K562 (cell line): ENCODE measurements around the gene NES. TPM values are rescaled to one million over a fixed set of nuclear protein-coding genes. Genes with fewer than 3 reads are reported as not detected.
A peak's percentile ranks its signal among the peaks of the same experiment; 100 is the strongest.

ENCODE experiments used
- HDAC8 ChIP-seq: fragments of 450-650 bp; IDR thresholded peaks from 2 replicates; pipeline ENCODE4 v1.6.1; 2016; ENCODE audit warnings: mild to moderate bottlenecking, missing genetic modification characterization, moderate library complexity, missing compliant biosample characterization
- KDM4B ChIP-seq, 2 experiments: fragments of 450-650 bp in 1 of 2; sonication (generic) in 1 of 2; IDR thresholded peaks; 2 replicates each; pipeline ENCODE4 v1.6.1; 2016 to 2017; ENCODE audit warnings: borderline replicate concordance in 2 of 2, antibody characterized with exemption in 1 of 2, low read depth in 1 of 2, mild to moderate bottlenecking in 1 of 2
- OTX1 ChIP-seq: fragments of 450-650 bp; formaldehyde crosslinking; IDR thresholded peaks from 2 replicates; pipeline ENCODE4 v1.4.0; 2022; ENCODE audit warnings: mild to moderate bottlenecking
- PHF20 ChIP-seq: fragments of 450-650 bp; IDR thresholded peaks from 2 replicates; pipeline ENCODE4 v1.6.1; 2018; ENCODE audit not compliant: partially characterized antibody
- PRPF4 ChIP-seq: fragments of 200-400 bp; formaldehyde crosslinking; IDR thresholded peaks from one replicate; pipeline ENCODE4 v1.6.1; 2017; ENCODE audit warnings: low read length, low read depth, mild to moderate bottlenecking; ENCODE audit not compliant: insufficient read depth, poor library complexity, severe bottlenecking
- RBM39 ChIP-seq: fragments of 200-400 bp; formaldehyde crosslinking; optimal IDR thresholded peaks from 2 replicates; pipeline ENCODE3; 2018; ENCODE audit warnings: low read depth, low read length
- SRSF3 ChIP-seq: fragments of 200-400 bp; formaldehyde crosslinking; IDR thresholded peaks from 2 replicates; pipeline ENCODE4 v1.6.1; 2016; ENCODE audit warnings: mild to moderate bottlenecking, low read length, moderate library complexity; ENCODE audit not compliant: insufficient read depth
- TFAP4 ChIP-seq: sonication (generic); formaldehyde crosslinking; IDR thresholded peaks from 2 replicates; pipeline ENCODE4 v1.8.0; 2022; ENCODE audit warnings: missing genetic modification reagents, mild to moderate bottlenecking, moderate library complexity, borderline replicate concordance
- THRA ChIP-seq: fragments of 450-650 bp; IDR thresholded peaks from 2 replicates; pipeline ENCODE4 v1.6.1; 2017; ENCODE audit warnings: mild to moderate bottlenecking, moderate library complexity
- ZBTB2 ChIP-seq: fragments of 450-650 bp; IDR thresholded peaks from 2 replicates; pipeline ENCODE4 v1.6.1; 2016; ENCODE audit warnings: antibody characterized with exemption
- ZNF174 ChIP-seq: fragments of 250-450 bp; sonication (Bioruptor Pico); IDR thresholded peaks from 2 replicates; pipeline ENCODE4 v1.4.0; 2020; ENCODE audit warnings: mild to moderate bottlenecking
- ZNF785 ChIP-seq: fragments of 250-450 bp; sonication (Bioruptor Pico); IDR thresholded peaks from 2 replicates; pipeline ENCODE4 v1.4.0; 2020; ENCODE audit warnings: mild to moderate bottlenecking
- polyA plus RNA-seq, 8 experiments: library from polyadenylated mRNA; depleted of rRNA in 4 of 8; stranded (reverse) in 5 of 8; unstranded in 3 of 8; fragments of >200 nt; fragmentation: Nextera tagmentation in 2 of 8; fragmentation: Illumina TruSeq in 1 of 8; extraction: Ambion mirVana in 2 of 8; extraction: Trizol in 1 of 8; gene quantifications; 2 replicates each; pipeline versions ENCODE4 v1.2.1 to v1.2.3, GENCODE V29; 2011 to 2014; ENCODE audit warnings: inconsistent platforms in 1 of 8, missing spikeins in 1 of 8
- total RNA-seq, 7 experiments: library from RNA; depleted of rRNA in 6 of 7; stranded (reverse); fragments of >200 nt in 6 of 7; fragmentation: Illumina TruSeq in 2 of 7; extraction: Trizol in 2 of 7; gene quantifications; 2 replicates each; pipeline versions ENCODE4 v1.2.1 to v1.2.3, GENCODE V29; 2011 to 2021; ENCODE audit warnings: low replicate concordance in 1 of 7
- TF ChIP-seq, protein P1 (sequence below): fragments of 450-650 bp; IDR thresholded peaks from 2 replicates; pipeline ENCODE4 v1.6.1; 2016; ENCODE audit warnings: low read depth

NES gene
- total and polyA plus RNA-seq, 9 of the 15 experiments (the other 6 are each of a cell fraction or from before 2014, with no cell fraction given): 0.10 to 8.6 (median 4.2) TPM

DNA sequence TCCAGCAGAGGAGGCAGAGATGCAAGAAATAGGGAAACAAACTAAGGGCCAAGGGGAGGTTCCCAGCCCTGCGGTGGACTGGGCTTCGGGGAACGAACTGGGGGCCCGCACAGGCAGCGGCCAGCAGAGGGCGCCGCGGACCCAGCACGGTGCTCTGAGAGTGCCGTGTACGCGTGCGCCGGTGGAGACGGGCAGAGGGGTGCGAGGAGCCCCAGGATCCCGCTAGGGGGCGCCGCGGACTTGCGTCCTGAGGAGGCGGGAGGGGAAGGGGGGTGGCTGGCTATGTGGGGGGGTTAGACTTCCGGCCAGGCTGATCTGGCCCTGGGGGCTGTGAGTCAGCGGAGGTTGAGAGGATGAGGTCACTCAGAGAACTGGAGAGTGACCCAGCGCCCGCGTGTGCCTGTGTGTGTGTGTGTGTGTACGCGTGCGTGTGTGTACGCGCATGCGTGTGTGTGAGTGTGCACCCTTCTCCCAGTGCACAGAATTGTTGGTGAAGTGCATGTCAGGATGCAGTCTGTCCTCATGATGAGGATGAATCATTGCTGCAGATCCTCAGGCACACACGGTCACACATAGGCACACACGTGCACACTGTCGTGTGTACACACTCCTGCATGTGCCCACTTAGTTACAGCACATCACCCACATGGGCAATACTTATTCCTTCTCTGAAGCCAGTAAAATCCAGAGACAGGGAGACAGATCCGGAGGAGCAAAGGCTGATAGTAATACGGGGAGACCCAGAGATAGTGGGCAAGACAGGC lies 17.0 kb downstream of the NES start (continued):
- TF ChIP-seq, protein P1, sequence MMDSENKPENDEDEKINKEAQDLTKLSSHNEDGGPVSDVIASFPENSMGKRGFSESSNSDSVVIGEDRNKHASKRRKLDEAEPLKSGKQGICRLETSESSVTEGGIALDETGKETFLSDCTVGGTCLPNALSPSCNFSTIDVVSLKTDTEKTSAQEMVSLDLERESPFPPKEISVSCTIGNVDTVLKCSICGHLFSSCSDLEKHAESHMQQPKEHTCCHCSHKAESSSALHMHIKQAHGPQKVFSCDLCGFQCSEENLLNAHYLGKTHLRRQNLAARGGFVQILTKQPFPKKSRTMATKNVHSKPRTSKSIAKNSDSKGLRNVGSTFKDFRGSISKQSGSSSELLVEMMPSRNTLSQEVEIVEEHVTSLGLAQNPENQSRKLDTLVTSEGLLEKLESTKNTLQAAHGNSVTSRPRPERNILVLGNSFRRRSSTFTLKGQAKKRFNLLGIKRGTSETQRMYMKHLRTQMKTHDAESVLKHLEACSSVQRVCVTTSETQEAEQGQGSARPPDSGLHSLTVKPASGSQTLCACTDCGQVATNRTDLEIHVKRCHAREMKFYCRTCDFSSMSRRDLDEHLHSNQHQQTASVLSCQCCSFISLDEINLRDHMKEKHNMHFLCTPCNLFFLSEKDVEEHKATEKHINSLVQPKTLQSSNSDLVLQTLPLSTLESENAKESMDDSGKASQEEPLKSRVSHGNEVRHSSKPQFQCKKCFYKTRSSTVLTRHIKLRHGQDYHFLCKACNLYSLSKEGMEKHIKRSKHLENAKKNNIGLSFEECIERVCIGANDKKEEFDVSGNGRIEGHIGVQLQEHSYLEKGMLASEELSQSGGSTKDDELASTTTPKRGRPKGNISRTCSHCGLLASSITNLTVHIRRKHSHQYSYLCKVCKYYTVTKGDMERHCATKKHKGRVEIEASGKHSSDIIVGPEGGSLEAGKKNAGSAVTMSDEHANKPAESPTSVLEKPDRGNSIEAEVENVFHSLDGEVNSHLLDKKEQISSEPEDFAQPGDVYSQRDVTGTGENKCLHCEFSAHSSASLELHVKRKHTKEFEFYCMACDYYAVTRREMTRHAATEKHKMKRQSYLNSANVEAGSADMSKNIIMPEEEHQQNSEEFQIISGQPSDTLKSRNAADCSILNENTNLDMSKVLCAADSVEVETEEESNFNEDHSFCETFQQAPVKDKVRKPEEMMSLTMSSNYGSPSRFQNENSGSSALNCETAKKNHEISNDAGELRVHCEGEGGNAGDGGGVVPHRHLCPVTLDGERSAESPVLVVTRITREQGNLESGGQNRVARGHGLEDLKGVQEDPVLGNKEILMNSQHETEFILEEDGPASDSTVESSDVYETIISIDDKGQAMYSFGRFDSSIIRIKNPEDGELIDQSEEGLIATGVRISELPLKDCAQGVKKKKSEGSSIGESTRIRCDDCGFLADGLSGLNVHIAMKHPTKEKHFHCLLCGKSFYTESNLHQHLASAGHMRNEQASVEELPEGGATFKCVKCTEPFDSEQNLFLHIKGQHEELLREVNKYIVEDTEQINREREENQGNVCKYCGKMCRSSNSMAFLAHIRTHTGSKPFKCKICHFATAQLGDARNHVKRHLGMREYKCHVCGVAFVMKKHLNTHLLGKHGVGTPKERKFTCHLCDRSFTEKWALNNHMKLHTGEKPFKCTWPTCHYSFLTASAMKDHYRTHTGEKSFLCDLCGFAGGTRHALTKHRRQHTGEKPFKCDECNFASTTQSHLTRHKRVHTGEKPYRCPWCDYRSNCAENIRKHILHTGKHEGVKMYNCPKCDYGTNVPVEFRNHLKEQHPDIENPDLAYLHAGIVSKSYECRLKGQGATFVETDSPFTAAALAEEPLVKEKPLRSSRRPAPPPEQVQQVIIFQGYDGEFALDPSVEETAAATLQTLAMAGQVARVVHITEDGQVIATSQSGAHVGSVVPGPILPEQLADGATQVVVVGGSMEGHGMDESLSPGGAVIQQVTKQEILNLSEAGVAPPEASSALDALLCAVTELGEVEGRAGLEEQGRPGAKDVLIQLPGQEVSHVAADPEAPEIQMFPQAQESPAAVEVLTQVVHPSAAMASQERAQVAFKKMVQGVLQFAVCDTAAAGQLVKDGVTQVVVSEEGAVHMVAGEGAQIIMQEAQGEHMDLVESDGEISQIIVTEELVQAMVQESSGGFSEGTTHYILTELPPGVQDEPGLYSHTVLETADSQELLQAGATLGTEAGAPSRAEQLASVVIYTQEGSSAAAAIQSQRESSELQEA: no peak
- peak; percentile 89 for TF ChIP-seq ZBTB2
- TF ChIP-seq PHF20: no peak
- TF ChIP-seq TFAP4 (CRISPR knock-in tag): peak; percentile 88
- TF ChIP-seq RBM39: no peak
- peak in 1 of 2 experiments; percentile 96; a peak in 2 of 4 replicates for TF ChIP-seq KDM4B (IDR thresholded peaks at IDR 0.05; ENCODE audit: borderline replicate concordance in 2 of 2, low read depth in 1 of 2)
- TF ChIP-seq SRSF3: no peak
- TF ChIP-seq PRPF4: no peak
- TF ChIP-seq ZNF174 (CRISPR knock-in tag): no peak
- TF ChIP-seq ZNF785 (CRISPR knock-in tag): no peak
- TF ChIP-seq HDAC8 (tag): peak; percentile 85; the same call in 1 of the 2 replicates
- no peak for TF ChIP-seq THRA
- peak; percentile 62; the same call in 1 of the 2 replicates for TF ChIP-seq OTX1 (CRISPR knock-in tag)
